Superior temporal gyrus (tissue), 1 donor: Measurements from ENCODE around the gene PLCXD1.

Source experiments
- DNase-seq: peaks from one replicate; pipeline ENCODE4 v3.0.0-alpha.2; 2016; ENCODE audit errors: extremely low spot score

PLCXD1 gene

GRCh38 chrX:333611-334311, 52.6 kb downstream of the PLCXD1 start:
- DNase-seq, result no peak

- DNase-seq, result no peak
These were observed 53.2 kb downstream of the PLCXD1 start for GRCh38 chrX:334331-334891.

DNA sequence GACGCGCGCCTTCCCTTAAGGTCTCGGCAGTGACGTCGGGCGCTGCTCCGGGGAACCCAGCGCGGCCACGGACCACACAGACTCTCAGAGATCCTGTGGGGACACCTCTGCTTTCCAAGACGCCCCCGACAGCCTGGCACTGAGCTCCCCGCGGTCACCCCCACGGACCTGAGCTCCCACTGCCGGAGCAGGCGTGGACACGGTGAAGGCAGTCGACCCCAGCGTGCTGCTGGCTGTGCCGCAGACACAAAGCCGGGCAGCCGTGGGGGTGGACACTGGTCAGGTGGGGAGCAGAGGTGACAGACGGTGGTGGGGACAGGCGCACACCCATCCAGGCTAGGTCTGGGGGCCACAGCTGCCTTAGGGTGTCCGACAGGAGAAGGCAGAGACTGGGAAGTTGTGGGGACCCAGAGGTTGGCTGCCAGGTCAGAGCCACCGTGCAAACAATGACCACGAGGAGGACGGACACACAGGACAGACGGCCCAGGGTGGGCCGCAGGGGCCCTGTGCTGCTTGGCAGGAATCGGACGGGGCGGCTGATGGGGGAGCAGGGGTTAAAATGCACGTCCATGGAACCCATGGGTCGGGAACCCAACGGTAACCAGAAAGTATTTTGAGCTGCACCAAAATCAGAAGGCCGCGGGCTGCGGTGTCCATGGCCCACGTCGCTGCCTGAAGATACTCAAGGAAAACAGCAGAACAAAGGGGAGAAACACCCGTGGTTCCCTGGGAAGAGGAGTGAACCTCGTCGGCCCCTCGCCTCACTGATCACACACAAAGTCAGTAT, 54.0 kb downstream of the PLCXD1 start:
- DNase-seq, result no peak

DNA sequence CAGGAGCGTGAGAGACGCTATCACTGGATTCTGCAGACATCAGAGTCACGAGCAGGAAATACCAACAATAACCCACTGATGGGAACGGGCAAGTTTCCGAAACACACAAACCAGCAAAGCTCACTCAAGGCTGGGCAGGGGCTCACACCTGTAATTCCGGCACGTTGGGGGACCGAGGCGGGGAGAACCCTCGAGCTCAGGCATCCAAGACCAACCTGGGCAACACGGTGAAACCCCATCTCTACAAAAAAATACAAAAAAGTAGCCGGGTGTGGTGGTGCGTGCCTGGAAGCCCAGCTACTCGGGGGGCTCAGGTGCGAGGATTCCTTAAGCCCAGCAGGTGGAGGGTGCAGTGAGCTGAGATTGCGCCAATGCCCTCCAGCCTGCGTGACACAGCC, 54.6 kb downstream of the PLCXD1 start:
- no peak for DNase-seq

DNA sequence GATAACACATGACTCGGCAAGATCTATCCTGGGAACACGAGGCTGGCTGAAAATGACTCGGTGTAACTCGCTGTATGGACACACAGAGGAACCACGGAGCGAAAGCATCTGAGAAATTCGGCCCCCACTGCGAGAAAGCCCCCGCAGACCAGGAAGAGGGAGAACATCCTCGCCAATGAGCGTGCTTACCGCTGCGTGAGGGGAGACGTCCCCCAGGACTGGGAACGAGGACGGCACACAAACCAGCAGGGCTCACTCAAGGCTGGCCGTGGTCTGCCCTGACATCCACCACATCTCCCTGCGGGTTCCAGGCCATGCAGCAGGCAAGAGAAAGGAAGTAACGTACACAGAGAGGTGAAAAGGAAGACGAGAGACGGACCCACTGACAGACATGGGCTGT, 55.0 kb downstream of the PLCXD1 start:
- no peak for DNase-seq

DNA sequence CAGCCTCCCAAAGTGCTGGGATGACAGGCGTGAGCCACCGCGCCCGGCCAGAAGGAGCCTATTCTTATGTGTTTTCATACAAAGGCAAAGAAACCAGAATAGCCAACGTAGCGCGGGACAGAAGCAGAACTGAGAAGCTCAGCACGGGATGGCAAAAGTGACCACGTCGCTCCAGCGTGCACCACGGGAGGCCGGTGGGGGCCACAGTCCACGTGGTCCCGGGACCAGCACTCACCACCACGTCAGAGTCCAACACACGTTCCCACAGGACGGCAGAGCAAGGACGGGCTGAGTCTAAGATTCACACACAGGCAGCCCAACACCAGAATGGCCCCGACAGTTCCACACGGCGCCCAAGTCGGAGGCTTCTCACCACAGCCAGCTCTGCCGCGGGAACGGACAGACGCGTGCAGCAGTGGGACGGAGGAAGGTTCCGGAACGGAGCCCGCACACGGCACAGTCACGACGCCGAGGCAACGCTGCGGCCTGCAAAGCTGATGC, 56.2 kb downstream of the PLCXD1 start:
- no peak for DNase-seq

DNA sequence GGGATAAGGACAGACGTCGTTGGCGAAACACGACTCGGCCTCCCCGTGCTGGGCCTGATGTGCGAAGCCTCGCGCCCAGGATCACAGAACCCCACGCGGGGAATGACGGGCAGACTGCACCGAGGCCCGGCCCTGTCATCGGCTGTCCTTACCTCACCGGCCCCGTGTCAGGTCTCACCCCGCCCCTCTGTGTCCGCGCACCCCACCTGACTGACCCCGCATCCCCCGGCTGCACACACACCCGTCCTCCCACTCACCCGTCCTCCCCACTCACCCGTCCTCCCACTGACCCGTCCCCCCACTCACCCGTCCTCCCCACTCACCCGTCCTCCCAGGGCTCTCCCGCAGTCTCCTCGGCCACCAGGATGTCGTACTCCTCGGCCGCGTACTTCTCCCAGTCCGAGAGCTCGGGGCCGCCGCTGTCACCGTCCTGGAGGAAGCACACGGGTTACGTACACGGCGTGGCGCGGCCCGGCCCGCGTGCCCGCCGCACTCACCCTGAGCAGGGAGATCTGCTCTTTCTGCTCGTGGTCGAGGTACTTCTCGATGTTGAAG, 57.2 kb downstream of the PLCXD1 start:
- no peak for DNase-seq

GRCh38 chrX:338836-339400, 57.7 kb downstream of the PLCXD1 start:
- DNase-seq, result no peak

DNA sequence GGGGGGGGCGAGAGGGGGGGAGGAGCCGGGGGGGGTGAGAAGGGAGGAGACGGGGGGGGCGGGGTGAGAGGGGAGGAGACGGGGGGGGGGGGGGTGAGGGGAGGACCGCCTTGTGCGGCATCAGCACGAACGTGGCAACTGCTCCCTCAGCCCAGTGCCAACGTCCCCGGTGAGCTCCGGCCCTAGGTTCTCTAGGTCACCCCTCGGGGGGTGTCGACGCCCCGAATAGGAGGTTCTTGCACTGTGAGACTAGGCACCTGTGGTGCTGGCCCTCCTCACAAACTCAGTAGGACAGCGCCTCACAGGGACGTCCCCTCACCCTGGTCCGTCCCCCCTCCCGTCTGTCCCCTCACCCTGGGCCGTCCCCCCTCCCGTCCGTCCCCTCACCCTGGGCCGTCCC, 58.9 kb downstream of the PLCXD1 start:
- DNase-seq, result no peak

DNA sequence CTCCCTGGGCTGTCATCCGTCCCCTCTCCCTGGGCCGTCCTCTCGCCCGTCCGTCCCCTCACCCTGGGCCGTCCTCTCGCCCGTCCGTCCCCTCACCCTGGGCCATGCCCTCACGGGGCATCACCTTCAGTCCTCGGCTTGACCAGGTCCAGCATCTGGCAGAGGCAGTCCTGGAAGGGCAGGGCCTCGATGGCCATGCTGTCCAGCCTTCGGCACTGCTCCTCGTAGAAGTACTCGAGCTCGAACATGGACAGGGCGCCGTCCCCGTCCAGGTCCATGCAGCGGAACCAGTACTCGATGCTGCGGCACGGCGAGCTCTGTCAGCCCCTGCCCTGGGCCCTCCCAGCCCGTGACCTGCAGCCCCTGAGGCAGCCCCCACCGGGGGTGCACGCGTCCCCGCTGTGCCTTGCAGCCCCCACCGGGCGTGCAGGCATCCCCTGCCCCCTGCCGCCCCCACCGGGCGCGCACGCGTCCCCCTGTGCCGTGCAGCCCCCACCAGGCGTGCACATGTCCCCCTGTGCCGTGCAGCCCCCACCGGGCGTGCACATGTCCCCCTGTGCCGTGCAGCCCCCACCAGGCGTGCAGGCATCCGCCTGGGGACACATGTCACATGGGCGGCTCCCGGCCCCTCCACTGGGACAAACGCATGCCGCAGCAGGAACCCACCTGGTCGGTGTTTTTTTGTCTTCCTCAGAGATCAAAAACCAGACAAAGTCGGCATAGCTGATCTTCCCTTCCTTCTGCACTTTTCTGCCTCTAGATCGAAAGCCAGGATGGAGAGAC, 59.7 kb downstream of the PLCXD1 start:
- DNase-seq, result no peak

GRCh38 chrX:341541-342101, 60.4 kb downstream of the PLCXD1 start:
- no peak for DNase-seq

GRCh38 chrX:344371-344901, 63.3 kb downstream of the PLCXD1 start:
- no peak for DNase-seq

DNA sequence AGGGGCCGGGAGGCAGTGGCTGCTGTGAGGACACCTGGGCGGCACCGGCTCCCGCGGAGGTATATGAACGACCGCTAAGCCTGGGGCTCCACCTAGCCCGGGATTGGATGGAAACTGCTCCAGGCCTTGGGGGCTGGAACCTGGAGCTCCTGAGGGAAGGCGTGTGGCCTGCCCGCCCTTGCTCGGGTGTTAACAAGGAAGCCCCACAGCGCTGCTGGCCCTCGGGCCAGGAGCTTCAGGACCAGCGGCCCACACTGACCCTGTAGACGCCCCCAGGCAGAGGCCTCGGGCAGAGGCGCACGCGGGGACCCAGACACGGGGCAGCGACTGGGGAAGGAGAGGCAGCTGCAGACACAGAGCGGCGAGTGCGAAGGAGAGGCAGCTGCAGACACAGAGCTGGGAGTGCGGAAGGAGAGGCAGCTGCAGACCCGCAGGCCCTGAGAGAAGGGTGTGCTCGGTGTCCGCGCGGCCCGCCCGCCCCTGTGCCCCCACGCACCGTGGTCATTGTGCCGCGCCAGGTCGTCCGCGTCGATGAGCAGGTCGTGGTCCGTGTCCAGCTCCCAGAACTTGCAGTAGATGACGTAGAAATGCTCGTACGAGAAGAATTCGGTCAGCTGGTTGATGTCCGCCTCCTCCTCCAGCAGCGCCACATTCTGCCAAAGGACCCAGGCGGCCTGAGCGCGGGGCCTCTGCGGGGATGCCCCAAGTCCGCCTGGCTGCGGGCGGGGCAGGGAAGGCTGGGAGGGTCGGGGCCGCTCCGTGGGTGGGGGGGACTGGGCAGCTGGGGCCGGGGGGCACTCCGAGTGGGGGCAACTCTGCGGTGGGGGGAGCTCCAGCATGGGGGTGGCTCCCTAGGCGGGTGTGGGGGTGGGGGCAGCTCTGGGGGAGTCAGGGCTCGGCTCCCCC, 64.1 kb downstream of the PLCXD1 start:
- no peak for DNase-seq

DNA sequence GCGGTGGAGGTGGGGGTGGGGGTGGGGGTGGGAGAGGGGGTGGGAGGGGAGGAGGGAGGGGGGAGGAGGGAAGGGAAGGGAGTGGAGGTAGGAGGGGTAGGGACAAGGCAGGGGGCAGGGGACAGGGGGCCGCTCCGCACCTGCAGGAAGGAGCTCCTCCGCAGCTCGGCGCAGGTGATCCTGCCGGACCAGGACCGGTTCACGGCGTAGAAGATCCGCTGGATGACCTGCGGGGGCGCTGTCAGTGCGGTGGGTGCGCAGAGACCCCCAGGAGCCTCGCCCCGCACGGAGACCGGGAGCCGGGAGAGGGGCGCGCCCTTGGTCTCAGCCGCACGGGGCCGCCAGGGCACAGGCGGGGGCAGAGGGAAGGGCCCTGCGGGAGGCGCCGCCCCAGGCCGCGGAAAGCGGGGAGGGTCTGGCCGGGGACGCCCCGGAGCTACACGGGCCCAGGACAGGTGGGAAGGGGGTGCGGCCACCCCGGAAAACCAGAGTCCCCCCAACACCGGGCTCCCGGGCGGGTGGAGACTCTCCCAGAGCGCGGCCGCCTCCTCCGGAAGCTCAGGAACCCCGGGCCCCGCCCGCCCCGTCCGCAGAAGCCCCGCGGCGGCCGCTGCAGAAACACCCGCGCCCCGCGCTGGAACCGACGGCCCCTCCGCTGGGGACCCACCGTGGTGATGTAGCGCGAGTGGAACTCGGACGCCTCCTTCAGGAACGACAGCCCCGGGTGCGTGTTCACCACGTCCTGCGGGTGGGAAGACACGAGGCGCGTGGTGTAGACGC, 65.0 kb downstream of the PLCXD1 start:
- DNase-seq, result no peak

GRCh38 chrX:347351-348117, 66.4 kb downstream of the PLCXD1 start:
- DNase-seq, result no peak

- no peak for DNase-seq
These were observed 67.4 kb downstream of the PLCXD1 start for GRCh38 chrX:348461-349117.

- peak; percentile 64 for DNase-seq
These were observed 68.0 kb downstream of the PLCXD1 start for GRCh38 chrX:349196-349595.

DNA sequence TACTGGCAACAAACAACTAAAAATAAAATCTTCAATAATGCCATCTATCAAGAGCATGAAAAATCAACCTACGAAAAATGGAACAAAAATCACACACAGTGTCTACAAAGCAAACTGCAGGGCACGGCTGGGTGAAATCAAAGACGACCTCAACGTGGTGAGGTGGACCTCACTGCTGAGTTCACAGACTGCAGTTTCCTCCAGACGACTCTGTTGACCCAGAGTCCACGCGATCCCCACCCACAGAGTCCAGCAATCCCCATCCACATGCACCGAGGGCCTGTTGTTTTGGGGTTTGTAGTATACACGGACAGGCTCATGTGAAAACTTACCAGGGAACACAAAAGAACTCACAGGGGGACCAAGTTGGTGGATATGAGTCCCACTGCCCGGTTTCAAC, 68.5 kb downstream of the PLCXD1 start:
- no peak for DNase-seq
